ENCODE measurements around the gene SLC2A6. TPM values are rescaled to one million over a fixed set of nuclear protein-coding genes. Genes with fewer than 3 reads are reported as not detected.

Gene SLC2A6
- total and polyA plus RNA-seq, 4 experiments from 2014 or later, result 0.41 to 2.5 (median 1.4) TPM

DNA sequence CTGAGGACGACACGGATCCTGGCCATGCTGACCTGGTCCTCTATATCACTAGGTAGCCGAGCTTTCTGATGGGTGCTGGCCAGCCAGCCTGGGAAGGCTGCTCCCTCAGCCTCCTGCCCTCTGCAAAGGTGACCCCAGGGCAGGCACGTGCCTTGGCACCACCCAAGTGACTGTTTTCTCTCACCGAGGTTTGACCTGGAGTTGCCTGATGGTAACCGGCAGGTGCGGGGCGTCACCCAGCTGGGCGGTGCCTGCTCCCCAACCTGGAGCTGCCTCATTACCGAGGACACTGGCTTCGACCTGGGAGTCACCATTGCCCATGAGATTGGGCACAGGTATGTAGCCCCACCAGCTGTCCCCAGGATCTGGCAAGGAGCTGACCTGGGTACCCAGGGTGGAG lies 52.9 kb downstream of the SLC2A6 start:
- H3K4me1 ChIP-seq (ENCODE audit: insufficient read depth, low read length), result no peaks in the 10 kb centered on the region
- intact Hi-C loops (cut with micrococcal nuclease), result no loop called here
- H3K27ac ChIP-seq (ENCODE audit: low read depth, low read length), result no peak overlapping the region
- no peaks in the 10 kb centered on the region for H3K36me3 ChIP-seq (ENCODE audit: insufficient read depth, low read length)
- POLR2A ChIA-PET (ENCODE audit: partially characterized antibody), result no interaction called here
- no peak overlapping the region for H3K4me3 Mint-ChIP-seq
- peaks cover 12 to 17% of the 10 kb centered on the region in 2 donors for H3K27me3 Mint-ChIP-seq
- no peaks in the 10 kb centered on the region for H3K9me3 ChIP-seq (ENCODE audit: control insufficient read depth in 1 of 2, low read length in 2 of 2)
- CTCF ChIA-PET (ENCODE audit: partially characterized antibody), result no interaction called here
- H3K4me3 ChIP-seq (ENCODE audit: low read length in 2 of 2), result no peak overlapping the region
- H3K9me3 Mint-ChIP-seq, result no peaks in the 10 kb centered on the region
- H3K27me3 ChIP-seq (ENCODE audit: insufficient read depth, low read length), result peaks cover 6% of the 10 kb centered on the region
- H3K36me3 Mint-ChIP-seq, result no peaks in the 10 kb centered on the region
- peaks cover 5 to 17% (median 10%) of the 10 kb centered on the region in 4 donors for H3K4me1 Mint-ChIP-seq
- no peak for DNase-seq
- no peak overlapping the region for H3K27ac Mint-ChIP-seq

DNA sequence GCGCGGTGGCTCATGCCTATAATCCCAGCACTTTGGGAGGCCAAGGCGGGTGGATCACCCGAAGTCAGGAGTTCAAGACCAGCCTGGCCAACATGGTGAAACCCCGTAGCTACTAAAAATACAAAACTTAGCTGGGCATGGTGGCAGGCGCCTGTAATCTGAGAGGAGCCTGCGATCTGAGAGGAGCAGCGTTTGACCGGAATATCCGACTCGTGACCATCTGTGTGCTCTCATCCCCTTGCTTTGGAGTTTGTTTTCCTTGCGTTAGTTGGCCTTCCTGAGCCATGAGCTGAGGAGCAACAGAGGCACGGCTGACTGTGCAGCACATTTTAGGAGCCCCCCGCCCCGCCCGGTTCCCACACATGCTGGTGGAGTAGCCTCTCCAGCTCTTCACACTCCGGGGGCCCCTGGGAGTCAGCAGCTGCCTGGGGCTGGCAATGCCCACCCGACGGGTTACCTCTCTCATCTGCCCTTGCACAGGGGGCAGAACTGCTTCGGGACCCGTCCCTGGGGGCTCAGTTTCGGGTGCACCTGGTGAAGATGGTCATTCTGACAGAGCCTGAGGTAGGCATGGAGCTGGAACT lies 53.8 kb downstream of the SLC2A6 start:
- no peaks in the 10 kb centered on the region for H3K36me3 Mint-ChIP-seq
- peak overlapping the region in 1 of 8 donors; percentile 21 for H3K4me3 Mint-ChIP-seq
- ChIA-PET POLR2A (ENCODE audit: partially characterized antibody) (no interaction called here), CTCF (ENCODE audit: partially characterized antibody) (no interaction called here)
- DNase-seq, result no peak
- H3K27me3 Mint-ChIP-seq, result peaks cover 10 to 14% of the 10 kb centered on the region in 2 donors
- H3K27ac Mint-ChIP-seq, result no peak overlapping the region
- Histone ChIP-seq H3K36me3 (ENCODE audit: insufficient read depth, low read length) (no peaks in the 10 kb centered on the region), H3K4me3 (ENCODE audit: low read length in 2 of 2) (no peak overlapping the region), H3K9me3 (ENCODE audit: control insufficient read depth in 1 of 2, low read length in 2 of 2) (no peaks in the 10 kb centered on the region), H3K27ac (ENCODE audit: low read depth, low read length) (no peak overlapping the region), H3K27me3 (ENCODE audit: insufficient read depth, low read length) (peaks cover 6% of the 10 kb centered on the region), H3K4me1 (ENCODE audit: insufficient read depth, low read length) (no peaks in the 10 kb centered on the region)
- no peaks in the 10 kb centered on the region for H3K9me3 Mint-ChIP-seq
- H3K4me1 Mint-ChIP-seq, result peaks cover 7 to 19% (median 13%) of the 10 kb centered on the region in 4 donors
- intact Hi-C loops (cut with micrococcal nuclease), result no loop called here

DNA sequence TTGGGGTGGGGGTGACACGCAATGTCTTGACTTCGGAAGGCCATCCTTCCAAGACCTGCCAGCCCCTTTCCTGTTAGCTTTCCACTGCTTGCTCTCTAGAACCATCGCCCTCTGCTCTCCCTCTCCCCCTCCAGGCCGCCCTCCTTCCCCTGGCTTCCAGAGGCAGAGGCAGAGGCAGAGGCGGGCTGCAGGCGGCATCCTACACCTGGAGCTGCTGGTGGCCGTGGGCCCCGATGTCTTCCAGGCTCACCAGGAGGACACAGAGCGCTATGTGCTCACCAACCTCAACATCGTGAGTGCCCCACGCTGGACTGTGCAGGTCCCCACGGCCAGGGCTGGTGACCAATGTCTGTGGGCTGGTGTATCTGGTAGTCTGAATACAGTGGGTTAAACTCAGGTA lies 54.7 kb downstream of the SLC2A6 start:
- intact Hi-C loops (cut with micrococcal nuclease), result no loop called here
- Histone ChIP-seq H3K4me3 (ENCODE audit: low read length in 2 of 2) (no peak overlapping the region), H3K4me1 (ENCODE audit: insufficient read depth, low read length) (no peaks in the 10 kb centered on the region), H3K36me3 (ENCODE audit: insufficient read depth, low read length) (no peaks in the 10 kb centered on the region), H3K27me3 (ENCODE audit: insufficient read depth, low read length) (peaks cover 6% of the 10 kb centered on the region), H3K9me3 (ENCODE audit: control insufficient read depth in 1 of 2, low read length in 2 of 2) (no peaks in the 10 kb centered on the region), H3K27ac (ENCODE audit: low read depth, low read length) (no peak overlapping the region)
- no peak overlapping the region for H3K27ac Mint-ChIP-seq
- no peak overlapping the region for H3K4me3 Mint-ChIP-seq
- no peaks in the 10 kb centered on the region for H3K36me3 Mint-ChIP-seq
- peaks cover 0 to 2% (median 0%) of the 10 kb centered on the region in 8 donors for H3K9me3 Mint-ChIP-seq
- CTCF ChIA-PET (ENCODE audit: partially characterized antibody), result no interaction called here
- DNase-seq, result no peak
- POLR2A ChIA-PET (ENCODE audit: partially characterized antibody), result no interaction called here
- peaks cover 9 to 13% of the 10 kb centered on the region in 2 donors for H3K27me3 Mint-ChIP-seq
- H3K4me1 Mint-ChIP-seq, result peaks cover 10 to 21% (median 17%) of the 10 kb centered on the region in 4 donors

DNA sequence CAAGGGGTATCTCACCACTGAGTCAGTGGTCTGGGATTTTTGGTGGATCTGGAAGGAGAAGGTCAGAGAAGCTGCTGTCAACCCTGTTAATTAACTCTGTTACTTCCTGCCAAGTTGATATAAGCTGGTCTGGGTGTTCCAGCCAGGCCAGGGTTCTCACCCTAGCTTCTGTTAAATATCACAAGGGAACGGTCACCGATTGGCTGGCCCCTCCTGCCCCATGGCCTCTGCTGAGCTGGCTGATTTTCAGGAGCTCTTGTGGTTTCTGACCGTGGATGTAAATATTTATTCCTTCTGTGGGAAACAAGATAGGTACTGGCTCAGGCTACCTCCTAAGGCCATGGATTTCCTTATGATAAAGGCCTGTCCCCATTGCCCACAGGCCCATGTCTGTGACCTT lies 55.7 kb downstream of the SLC2A6 start:
- H3K4me3 Mint-ChIP-seq, result no peak overlapping the region
- CTCF ChIA-PET (ENCODE audit: partially characterized antibody), result no interaction called here
- Histone ChIP-seq H3K9me3 (ENCODE audit: control insufficient read depth in 1 of 2, low read length in 2 of 2) (no peaks in the 10 kb centered on the region), H3K4me3 (ENCODE audit: low read length in 2 of 2) (no peak overlapping the region), H3K36me3 (ENCODE audit: insufficient read depth, low read length) (no peaks in the 10 kb centered on the region), H3K27me3 (ENCODE audit: insufficient read depth, low read length) (peaks cover 6% of the 10 kb centered on the region), H3K27ac (ENCODE audit: low read depth, low read length) (no peak overlapping the region), H3K4me1 (ENCODE audit: insufficient read depth, low read length) (no peaks in the 10 kb centered on the region)
- DNase-seq, result no peak
- POLR2A ChIA-PET (ENCODE audit: partially characterized antibody), result no interaction called here
- intact Hi-C loops (cut with micrococcal nuclease), result no loop called here
- H3K9me3 Mint-ChIP-seq, result peaks cover 0 to 2% (median 0%) of the 10 kb centered on the region in 8 donors
- H3K4me1 Mint-ChIP-seq, result peaks cover 14 to 31% (median 23%) of the 10 kb centered on the region in 4 donors
- peak overlapping the region in 1 of 7 donors; percentile 50 for H3K27ac Mint-ChIP-seq
- H3K27me3 Mint-ChIP-seq, result peaks cover 9 to 13% of the 10 kb centered on the region in 2 donors
- no peaks in the 10 kb centered on the region for H3K36me3 Mint-ChIP-seq

DNA sequence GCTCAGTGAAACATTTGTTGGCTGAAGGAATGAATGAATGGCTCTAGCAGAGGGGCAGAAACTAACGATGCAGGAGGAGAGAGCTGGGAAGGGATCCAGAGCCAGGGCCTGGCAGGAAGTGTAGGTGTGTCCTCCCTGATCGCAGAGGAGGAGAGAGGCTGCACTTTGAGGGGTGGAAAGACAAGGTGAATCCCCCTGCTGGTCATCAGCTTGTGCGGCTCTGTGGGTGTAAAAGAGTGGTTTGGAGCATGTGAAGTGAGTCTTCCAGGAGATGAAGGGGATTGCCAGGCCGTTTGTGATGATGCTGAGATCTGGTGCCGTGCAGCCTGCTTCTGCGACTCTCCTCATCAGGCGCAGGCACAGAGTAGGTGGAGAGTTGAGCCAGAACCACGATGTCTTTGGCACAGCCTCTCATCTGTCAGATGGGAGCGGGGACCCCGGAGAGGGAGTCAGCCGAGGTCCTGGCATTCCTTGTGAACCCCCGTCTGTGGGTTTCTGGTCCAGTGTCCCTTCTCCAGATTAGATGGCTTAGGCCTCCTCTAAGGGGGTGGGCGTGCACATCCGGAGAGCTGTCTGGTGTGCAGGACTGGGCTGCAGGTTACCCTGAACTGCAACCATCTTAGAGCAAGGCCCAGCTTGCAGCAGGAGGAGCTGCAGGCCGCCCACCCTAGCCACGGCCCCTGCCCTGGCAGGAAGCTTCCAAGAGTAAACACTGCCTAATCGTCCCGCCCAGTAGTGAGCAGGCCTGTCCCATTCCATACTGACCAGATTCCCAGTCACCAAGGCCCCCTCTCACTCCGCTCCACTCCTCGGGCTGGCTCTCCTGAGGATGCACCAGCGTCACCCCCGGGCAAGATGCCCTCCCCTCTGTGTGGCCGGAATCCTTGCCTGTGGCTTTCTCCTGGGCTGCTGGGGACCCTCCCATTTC lies 57.0 kb downstream of the SLC2A6 start, which contains the start of gene ADAMTS13:
Gene ADAMTS13 (plus strand): TSS at position 753 of the 928 bp plus-strand sequence. CDS start 77 bp downstream, at position 830.
- H3K27ac ChIP-seq (ENCODE audit: low read depth, low read length), result no peak within 1 kb of the TSS
- H3K27me3 Mint-ChIP-seq, result peaks cover 4 to 5% of the 10 kb centered on the region in 2 donors
- CTCF ChIA-PET (ENCODE audit: partially characterized antibody), result no interaction called here

More for the DNA sequence above, 57.0 kb downstream of the SLC2A6 start, which contains the start of gene ADAMTS13:
- peaks cover 6% of the 10 kb centered on the region for H3K27me3 ChIP-seq (ENCODE audit: insufficient read depth, low read length)
- intact Hi-C loops (cut with micrococcal nuclease), result no loop called here
- Mint-ChIP-seq H3K27ac (peak within 1 kb of the TSS in 6 of 7 donors; percentile 40 to 77 (median 58)), H3K36me3 (peaks cover 0 to 3% of the 10 kb centered on the region in 2 donors), H3K9me3 (peaks cover 0 to 2% (median 0%) of the 10 kb centered on the region in 8 donors), H3K4me1 (peaks cover 16 to 40% (median 25%) of the 10 kb centered on the region in 4 donors), H3K4me3 (no peak within 1 kb of the TSS)
- no peaks in the 10 kb centered on the region for H3K36me3 ChIP-seq (ENCODE audit: insufficient read depth, low read length)
- peaks cover 5% of the 10 kb centered on the region for H3K4me1 ChIP-seq (ENCODE audit: insufficient read depth, low read length)
- POLR2A ChIA-PET (ENCODE audit: partially characterized antibody), result no interaction called here
- H3K9me3 ChIP-seq (ENCODE audit: control insufficient read depth in 1 of 2, low read length in 2 of 2), result no peaks in the 10 kb centered on the region
- DNase-seq, result peak in 1 of 5 donors; percentile 55
- no peak within 1 kb of the TSS for H3K4me3 ChIP-seq (ENCODE audit: low read length in 2 of 2)

Other genes starting within 250 kb of the SLC2A6 start
- under 1 TPM in 1 of 2 experiments, not detected in 1; 0.29 TPM for gene ABO, start 203.9 kb downstream of the SLC2A6 start, total RNA-seq
- 1 to 10 TPM; 1.2 to 1.7 TPM for gene ABO, start 203.9 kb downstream of the SLC2A6 start, polyA plus RNA-seq
- gene SURF6, start 142.9 kb downstream of the SLC2A6 start, total RNA-seq, result 10 to 100 TPM; 28.6 to 28.9 TPM
- gene SURF6, start 142.9 kb downstream of the SLC2A6 start, polyA plus RNA-seq, result 10 to 100 TPM in 1 of 2 donors, 1 to 10 TPM in 1; 2.3 to 13.4 TPM
- gene MED22, start 131.0 kb downstream of the SLC2A6 start, total RNA-seq, result 10 to 100 TPM; 40.2 to 42.8 TPM
- 10 to 100 TPM in 1 of 2 donors, 1 to 10 TPM in 1; 8.1 to 16.0 TPM for gene MED22, start 131.0 kb downstream of the SLC2A6 start, polyA plus RNA-seq
- gene RPL7A, start 130.9 kb downstream of the SLC2A6 start, total RNA-seq, result 1,000 to 10,000 TPM; 2,104 to 2,268 TPM
- gene RPL7A, start 130.9 kb downstream of the SLC2A6 start, polyA plus RNA-seq, result 1,000 to 10,000 TPM in 1 of 2 donors, 100 to 1,000 TPM in 1; 794 to 1,144 TPM
- gene SURF1, start 122.6 kb downstream of the SLC2A6 start, total RNA-seq, result 10 to 100 TPM; 54.3 to 61.1 TPM
- 100 to 1,000 TPM; 105 to 114 TPM for gene SURF1, start 122.6 kb downstream of the SLC2A6 start, polyA plus RNA-seq
- gene SURF2, start 122.5 kb downstream of the SLC2A6 start, total RNA-seq, result 10 to 100 TPM; 19.5 to 19.8 TPM
- 10 to 100 TPM; 29.7 to 46.7 TPM for gene SURF2, start 122.5 kb downstream of the SLC2A6 start, polyA plus RNA-seq
- gene SURF4, start 103.0 kb downstream of the SLC2A6 start, total RNA-seq, result 100 to 1,000 TPM; 103 to 110 TPM
- 100 to 1,000 TPM; 156 to 264 TPM for gene SURF4, start 103.0 kb downstream of the SLC2A6 start, polyA plus RNA-seq
- 1 to 10 TPM; 1.4 to 2.1 TPM for gene STKLD1, start 102.7 kb downstream of the SLC2A6 start, total RNA-seq
- gene STKLD1, start 102.7 kb downstream of the SLC2A6 start, polyA plus RNA-seq, result 1 to 10 TPM in 1 of 2 donors, not detected in 1; 1.5 TPM
- gene REXO4, start 61.1 kb downstream of the SLC2A6 start, total RNA-seq, result 10 to 100 TPM; 38.7 to 39.0 TPM
- 10 to 100 TPM; 10.7 to 25.2 TPM for gene REXO4, start 61.1 kb downstream of the SLC2A6 start, polyA plus RNA-seq
- 1 to 10 TPM; 1.5 to 1.7 TPM for gene ADAMTS13, start 56.7 kb downstream of the SLC2A6 start, total RNA-seq
- gene ADAMTS13, start 56.7 kb downstream of the SLC2A6 start, polyA plus RNA-seq, result not detected
- gene CACFD1, start 19.1 kb downstream of the SLC2A6 start, total RNA-seq, result 1 to 10 TPM; 2.5 to 2.6 TPM
- gene CACFD1, start 19.1 kb downstream of the SLC2A6 start, polyA plus RNA-seq, result 1 to 10 TPM; 2.9 to 3.4 TPM
- not detected for gene MYMK, start 45.9 kb upstream of the SLC2A6 start, total RNA-seq
- gene MYMK, start 45.9 kb upstream of the SLC2A6 start, polyA plus RNA-seq, result not detected
- under 1 TPM; 0.09 to 0.17 TPM for gene ADAMTSL2, start 55.6 kb upstream of the SLC2A6 start, total RNA-seq
- under 1 TPM in 1 of 2 donors, not detected in 1; 0.07 TPM for gene ADAMTSL2, start 55.6 kb upstream of the SLC2A6 start, polyA plus RNA-seq
- not detected for gene FAM163B, start 130.3 kb upstream of the SLC2A6 start, total RNA-seq
- gene FAM163B, start 130.3 kb upstream of the SLC2A6 start, polyA plus RNA-seq, result not detected
- under 1 TPM; 0.08 to 0.09 TPM for gene DBH, start 157.3 kb upstream of the SLC2A6 start, total RNA-seq
- gene DBH, start 157.3 kb upstream of the SLC2A6 start, polyA plus RNA-seq, result under 1 TPM in 1 of 2 donors, not detected in 1; 0.18 TPM

Measured in CD4-positive, alpha-beta memory T cell (primary cell).